Adrenal gland (tissue), 12 donors: ENCODE measurements around the gene AOC2. TPM values are rescaled to one million over a fixed set of nuclear protein-coding genes. Genes with fewer than 3 reads are reported as not detected.

Experiments
- DNase-seq, 7 donors: peaks; one replicate each; pipeline ENCODE4 v3.0.0-alpha.2; 2019 to 2020
- H3K27ac ChIP-seq, 5 donors: fragments of 200-600 bp; sonication (generic) in 4 of 5; 1 replicate in 3 of 5; 2 replicates in 2 of 5; pipeline versions ENCODE4 v1.5.1 to v1.8.0; 2016 to 2020; ENCODE audit warnings: mild to moderate bottlenecking in 1 of 5
- H3K27me3 ChIP-seq: fragments of 200-600 bp; 2 replicates; pipeline ENCODE4 v1.8.0; 2021
- H3K36me3 ChIP-seq, 2 donors: fragments of 200-600 bp; replicated peaks in 1 of 2; 1 replicate in 1 of 2; 2 replicates in 1 of 2; pipeline versions ENCODE4 v1.5.1 to v1.8.0; 2018 to 2022
- H3K4me1 ChIP-seq, 2 donors: fragments of 200-600 bp; replicated peaks in 1 of 2; 1 replicate in 1 of 2; 2 replicates in 1 of 2; pipeline versions ENCODE4 v1.5.1 to v1.8.0; 2018 to 2021
- H3K4me3 ChIP-seq, 4 donors: fragments of 200-600 bp; sonication (generic) in 3 of 4; one replicate each; pipeline ENCODE4 v1.5.1; 2016 to 2018
- H3K9me3 ChIP-seq, 3 donors: fragments of 200-600 bp; sonication (generic) in 1 of 3; replicated peaks in 1 of 3; 1 replicate in 2 of 3; 2 replicates in 1 of 3; pipeline versions ENCODE4 v1.5.1 to v1.8.0; 2016 to 2021
- POLR2A ChIP-seq, 2 donors: fragments of 450-650 bp; IDR thresholded peaks; one replicate each; pipeline ENCODE4 v1.6.1; 2017; ENCODE audit warnings: antibody characterized with exemption in 2 of 2, mild to moderate bottlenecking in 2 of 2, moderate library complexity in 1 of 2
- WGBS, 4 donors: extraction: QIAGEN DNeasy Blood & Tissue Kit in 2 of 4; methylation state at CpG; one replicate each; pipeline versions ENCODE4 v1.1.5 to v1.1.7; 2013 to 2017; 5-methylcytosine and 5-hydroxymethylcytosine counted together
- intact Hi-C, 2 donors: fragments of 100-400 bp; cut with DNase I; formaldehyde crosslinking; loops; one replicate each; pipeline versions ENCODE4 v1.14.1 to v1.15.0; 2022 to 2023
- polyA plus RNA-seq, 3 donors: library from polyadenylated mRNA; stranded (reverse); fragments of 200-250 nt in 2 of 3; fragments of 350-450 nt in 1 of 3; fragmentation: Illumina TruSeq in 1 of 3; extraction: RNeasy Lipid Tissue Mini Kit (QIAGEN cat#74804) in 1 of 3; gene quantifications; one replicate each; pipeline ENCODE4 v1.2.3, GENCODE V29; 2013 to 2014
- total RNA-seq, 9 donors: library from RNA; depleted of rRNA in 4 of 9; stranded (reverse); fragments of >200 nt in 4 of 9; fragments of 120-200 nt in 1 of 9; fragmentation: NEBNext Ultra II Directional in 1 of 9; extraction: Animal tissue kit (Norgen Biotek cat#: 25700) in 1 of 9; gene quantifications; one replicate each; pipeline versions ENCODE4 v1.1.0 to v1.2.4, GENCODE V29; 2013 to 2023
- TF ChIP-seq, protein P1 (sequence below), 6 experiments: fragments of 450-650 bp in 4 of 6; fragments of 200-600 bp in 2 of 6; sonication (generic) in 1 of 6; IDR thresholded peaks; 1 replicate in 5 of 6; 2 replicates in 1 of 6; pipeline versions ENCODE4 v1.5.1 to v1.8.0; 2016 to 2021; ENCODE audit warnings: antibody characterized with exemption in 6 of 6, mild to moderate bottlenecking in 2 of 6, moderate library complexity in 1 of 6
- donor health status: healthy with polysubstance abuse.
- donor health status: Bipolar disorder and iron deficiency.
- donor health status: DM: yes; HTN: yes; CAD: no.
- donor health status: DM: no; HTN: no; CAD: no.
- donor health status: DM: no; HTN: no; CAD: no.
- donor health status: DM: yes; HTN: yes; CAD: no.

Gene AOC2
- total and polyA plus RNA-seq, 12 donors, result 0.60 to 2.2 (median 1.4) TPM

DNA sequence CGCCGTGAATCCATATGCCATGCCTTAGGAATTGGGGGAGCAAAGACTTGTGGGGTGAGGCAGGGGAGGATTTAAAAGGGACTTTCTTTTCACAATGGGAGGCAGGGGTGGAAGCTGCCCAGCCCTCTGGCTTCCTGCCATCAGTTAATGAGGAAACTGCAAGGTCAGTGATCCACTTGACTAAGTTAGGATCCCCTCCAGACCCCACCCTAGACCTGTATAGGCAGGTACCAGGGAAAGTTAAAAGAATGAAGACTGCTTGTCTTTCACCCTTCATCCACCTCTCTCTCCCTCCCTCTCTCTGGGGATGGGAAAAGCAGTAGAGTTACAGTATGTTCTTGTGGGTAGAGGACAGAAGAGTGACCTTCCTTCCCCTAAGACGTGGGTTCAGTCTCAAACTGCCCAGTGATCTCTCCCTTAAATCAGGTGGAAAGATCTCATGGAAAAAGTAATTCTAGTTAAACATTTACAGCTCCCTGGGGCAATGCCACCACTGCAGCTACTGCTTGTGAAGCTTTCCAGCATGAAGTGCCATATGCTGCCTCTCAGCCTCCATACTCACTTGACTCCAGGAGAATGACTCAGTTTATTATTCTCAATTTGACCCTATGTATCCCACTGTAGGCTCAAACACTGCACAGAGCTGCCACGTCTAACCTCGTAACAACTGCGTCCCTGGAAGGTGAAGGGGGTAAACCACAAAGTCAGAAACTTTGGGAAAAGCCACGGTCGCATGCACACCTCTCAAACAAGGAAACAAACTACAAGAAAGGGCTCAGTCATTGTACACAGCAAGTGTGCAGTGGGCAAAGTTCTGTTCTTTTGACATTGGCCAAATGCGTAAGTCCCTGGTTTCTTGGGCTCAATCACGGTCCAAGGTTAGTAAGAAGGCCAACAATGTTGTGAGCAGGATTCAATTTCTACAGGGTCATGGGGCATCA lies 47.0 kb upstream of the AOC2 start:
- Histone ChIP-seq H3K4me3 (peak overlapping the region in 3 of 4 donors; percentile 69 to 84 (median 70)), H3K36me3 (no peaks in the 10 kb centered on the region), H3K27ac (no peak overlapping the region), H3K4me1 (peaks cover 12 to 14% of the 10 kb centered on the region in 2 donors), H3K9me3 (no peaks in the 10 kb centered on the region), H3K27me3 (no peaks in the 10 kb centered on the region)
- WGBS, 4 donors, result 76 to 79% (median 77%) methylated on average over 10 of the region's 10 CpGs
- DNase-seq, result no peak
- TF ChIP-seq POLR2A (IDR thresholded peaks at IDR 0.05), result no peak
- TF ChIP-seq, protein P1, sequence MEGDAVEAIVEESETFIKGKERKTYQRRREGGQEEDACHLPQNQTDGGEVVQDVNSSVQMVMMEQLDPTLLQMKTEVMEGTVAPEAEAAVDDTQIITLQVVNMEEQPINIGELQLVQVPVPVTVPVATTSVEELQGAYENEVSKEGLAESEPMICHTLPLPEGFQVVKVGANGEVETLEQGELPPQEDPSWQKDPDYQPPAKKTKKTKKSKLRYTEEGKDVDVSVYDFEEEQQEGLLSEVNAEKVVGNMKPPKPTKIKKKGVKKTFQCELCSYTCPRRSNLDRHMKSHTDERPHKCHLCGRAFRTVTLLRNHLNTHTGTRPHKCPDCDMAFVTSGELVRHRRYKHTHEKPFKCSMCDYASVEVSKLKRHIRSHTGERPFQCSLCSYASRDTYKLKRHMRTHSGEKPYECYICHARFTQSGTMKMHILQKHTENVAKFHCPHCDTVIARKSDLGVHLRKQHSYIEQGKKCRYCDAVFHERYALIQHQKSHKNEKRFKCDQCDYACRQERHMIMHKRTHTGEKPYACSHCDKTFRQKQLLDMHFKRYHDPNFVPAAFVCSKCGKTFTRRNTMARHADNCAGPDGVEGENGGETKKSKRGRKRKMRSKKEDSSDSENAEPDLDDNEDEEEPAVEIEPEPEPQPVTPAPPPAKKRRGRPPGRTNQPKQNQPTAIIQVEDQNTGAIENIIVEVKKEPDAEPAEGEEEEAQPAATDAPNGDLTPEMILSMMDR (IDR thresholded peaks at IDR 0.05), result no peak
- intact Hi-C loops, result no loop called here

DNA sequence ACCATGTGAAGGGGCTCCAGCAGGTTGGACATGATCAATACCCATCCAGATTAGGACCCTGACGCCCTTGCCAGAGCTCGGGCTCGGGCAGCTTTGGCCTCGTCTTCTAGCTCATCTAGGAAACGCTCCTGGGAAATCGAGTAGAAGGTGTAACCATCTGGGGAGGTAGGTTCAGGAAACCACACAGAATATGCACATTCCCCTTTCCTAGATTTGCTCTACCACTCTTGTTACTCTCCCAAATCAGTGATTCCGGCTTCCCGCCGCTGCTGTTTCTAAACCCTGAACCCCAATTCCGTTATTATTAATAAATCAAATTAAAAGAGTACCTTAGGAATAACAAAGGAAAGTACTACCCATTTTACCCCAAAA lies 46.4 kb upstream of the AOC2 start:
- H3K4me1 ChIP-seq, result peaks cover 12 to 14% of the 10 kb centered on the region in 2 donors
- intact Hi-C loops, result no loop called here
- WGBS, 4 donors, result 12 to 22% (median 14%) methylated on average over 10 of the region's 10 CpGs
- peak overlapping the region; percentile 64 to 84 (median 70) for H3K4me3 ChIP-seq
- no peak for DNase-seq
- H3K27ac ChIP-seq, result peak overlapping the region in 1 of 5 donors; percentile 25
- TF ChIP-seq POLR2A (IDR thresholded peaks at IDR 0.05), result no peak
- TF ChIP-seq, protein P1 (IDR thresholded peaks at IDR 0.05), result no peak
- H3K36me3 ChIP-seq, result no peaks in the 10 kb centered on the region
- no peaks in the 10 kb centered on the region for H3K9me3 ChIP-seq
- H3K27me3 ChIP-seq, result no peaks in the 10 kb centered on the region

GRCh38 chr17:42798383-42799380 lies 45.7 kb upstream of the AOC2 start, which contains the start of the genes CNTD1 and COA3:
Gene CNTD1, plus strand, starts transcription at chr17:42798861. Its CDS starts 207 bp downstream, at chr17:42799068.
Gene COA3, minus strand, starts transcription at chr17:42798704. Its CDS starts 23 bp downstream, at chr17:42798681.
- DNase-seq, result peak; percentile 79 to 91 (median 84)
- H3K27ac ChIP-seq, result peak within 1 kb of the TSS in 2 of 5 donors; percentile 25 to 77
- intact Hi-C loops, result no loop called here

More at GRCh38 chr17:42798383-42799380, 45.7 kb upstream of the AOC2 start, which contains the start of the genes CNTD1 and COA3:
- H3K4me3 ChIP-seq, result peak within 1 kb of the TSS; percentile 64 to 84 (median 70)
- no peak for TF ChIP-seq POLR2A (IDR thresholded peaks at IDR 0.05)
- TF ChIP-seq, protein P1 (IDR thresholded peaks at IDR 0.05), result peak in 1 of 6 experiments; percentile 16
- H3K27me3 ChIP-seq, result no peaks in the 10 kb centered on the region
- H3K36me3 ChIP-seq, result no peaks in the 10 kb centered on the region
- 25 to 41% (median 30%) methylated on average over 35 to 66 of the region's 66 CpGs for WGBS, 4 donors
- H3K9me3 ChIP-seq, result no peaks in the 10 kb centered on the region
- peaks cover 12 to 14% of the 10 kb centered on the region in 2 donors for H3K4me1 ChIP-seq
